HepG2 (cell line): ENCODE results near the gene ST8SIA2. TPM values are rescaled to one million over a fixed set of nuclear protein-coding genes. Genes with fewer than 3 reads are reported as not detected.

Experiments
- ATAC-seq: fragments of 200-7000 bp; cut with Tn5 transposase; 3 replicates; pipeline ENCODE4 v1.9.1; 2020; ENCODE audit warnings: mild to moderate bottlenecking, moderate library complexity
- BruUV-seq: library from RNA; stranded (reverse); fragments of 400-500 nt; replicated peaks from 2 replicates; lab custom pipeline; 2021; lab: Mats Ljungman, UMichigan
- CTCF ChIA-PET: fragments of 300-600 bp; formaldehyde crosslinking; extraction: SDS; loops from one replicate; lab custom pipeline; 2021; ENCODE audit warnings: low total read pairs, inconsistent platforms, low intra/inter-chr PET ratio; lab: Yijun Ruan, JAX
- POLR2A ChIA-PET: fragments of 350-600 bp; sonication (Branson Sonifier 250); formaldehyde crosslinking; loops from one replicate; lab custom pipeline; 2020; ENCODE audit warnings: antibody characterized with exemption, inconsistent platforms; lab: Yijun Ruan, JAX
- DNase-seq: peaks from one replicate; pipeline ENCODE4 v3.0.0-alpha.2; 2015; ENCODE audit warnings: low spot score
- FAIRE-seq: peaks from 3 replicates; lab custom pipeline; 2011; peaks lifted over from hg19 to GRCh38; lab: Jason Lieb, UNC
- H2AFZ ChIP-seq: one replicate; pipeline ENCODE4 v1.6.1; 2011; ENCODE audit warnings: low read length, inconsistent platforms
- H3K27ac ChIP-seq: fragments of 300-600 bp; 3 replicates; pipeline ENCODE4 v1.8.0; 2011; ENCODE audit warnings: mixed run types, mild to moderate bottlenecking, mixed read lengths, low read length, inconsistent platforms; ENCODE audit not compliant: insufficient read depth; ENCODE audit errors: extremely low read length
- H3K27me3 ChIP-seq, 2 experiments: fragments of 200-600 bp in 1 of 2; 2 replicates in 1 of 2; 3 replicates in 1 of 2; pipeline versions ENCODE4 v1.6.0 to v1.8.0; 2011; ENCODE audit warnings: low read length in 2 of 2, mild to moderate bottlenecking in 2 of 2, moderate library complexity in 2 of 2, inconsistent platforms in 1 of 2; ENCODE audit not compliant: insufficient read depth in 2 of 2, control insufficient read depth in 1 of 2
- H3K36me3 ChIP-seq, 2 experiments: fragments of 200-600 bp in 1 of 2; replicated peaks in 1 of 2; 2 replicates in 1 of 2; 3 replicates in 1 of 2; pipeline versions ENCODE4 v1.5.1 to v1.8.0; 2011; ENCODE audit warnings: low read length in 2 of 2, inconsistent platforms in 1 of 2; ENCODE audit not compliant: insufficient read depth in 2 of 2, control insufficient read depth in 1 of 2
- H3K4me1 ChIP-seq: 2 replicates; pipeline ENCODE4 v1.5.1; 2012; ENCODE audit warnings: low read length, inconsistent platforms; ENCODE audit not compliant: insufficient read depth
- H3K4me2 ChIP-seq: 2 replicates; pipeline ENCODE4 v1.6.0; 2011; ENCODE audit warnings: low read depth, low read length, inconsistent platforms
- H3K4me3 ChIP-seq, 3 experiments: fragments of 200-600 bp in 1 of 3; sonication (generic), shearing (Covaris generic) in 1 of 3; replicated peaks in 1 of 3; 2 replicates each; pipeline ENCODE4 v1.5.1; 2011 to 2016; ENCODE audit warnings: low read length in 3 of 3, inconsistent platforms in 2 of 3, low read depth in 2 of 3, mild to moderate bottlenecking in 2 of 3, control low read depth in 1 of 3, mixed read lengths in 1 of 3; ENCODE audit not compliant: insufficient read depth in 1 of 3
- H3K79me2 ChIP-seq: one replicate; pipeline ENCODE4 v1.6.1; 2011; ENCODE audit warnings: low read length, inconsistent platforms; ENCODE audit not compliant: insufficient read depth
- H3K9ac ChIP-seq: 2 replicates; pipeline ENCODE4 v1.6.0; 2011; ENCODE audit warnings: mild to moderate bottlenecking, low read depth, low read length, inconsistent platforms; ENCODE audit not compliant: insufficient read depth
- H3K9me3 ChIP-seq: 2 replicates; pipeline ENCODE4 v1.5.1; 2012; ENCODE audit warnings: mild to moderate bottlenecking, low read length
- H4K20me1 ChIP-seq: 2 replicates; pipeline ENCODE4 v1.6.0; 2011; ENCODE audit warnings: inconsistent platforms, mild to moderate bottlenecking, low read length, moderate library complexity; ENCODE audit not compliant: insufficient read depth
- FUBP1 ChIP-seq: sonication (generic); formaldehyde crosslinking; IDR thresholded peaks from 2 replicates; pipeline ENCODE4 v1.5.1; 2020; ENCODE audit warnings: missing genetic modification reagents, mild to moderate bottlenecking, borderline replicate concordance
- HMGXB3 ChIP-seq: sonication (generic); formaldehyde crosslinking; IDR thresholded peaks from 2 replicates; pipeline ENCODE4 v1.4.0; 2020; ENCODE audit warnings: missing genetic modification reagents, borderline replicate concordance
- HNRNPH1 ChIP-seq: fragments of 200-400 bp; formaldehyde crosslinking; optimal IDR thresholded peaks from 2 replicates; pipeline ENCODE3; 2017; ENCODE audit warnings: mild to moderate bottlenecking, low read depth, low read length
- HOXA9 ChIP-seq: sonication (generic); formaldehyde crosslinking; IDR thresholded peaks from 2 replicates; pipeline ENCODE4 v1.8.1; 2022; ENCODE audit warnings: missing genetic modification reagents, mild to moderate bottlenecking, moderate library complexity, borderline replicate concordance
- KDM2A ChIP-seq: sonication (generic); formaldehyde crosslinking; IDR thresholded peaks from 2 replicates; pipeline ENCODE4 v1.4.0; 2020; ENCODE audit warnings: low read depth, missing genetic modification reagents, borderline replicate concordance
- SALL2 ChIP-seq: sonication (generic); formaldehyde crosslinking; IDR thresholded peaks from 2 replicates; pipeline ENCODE4 v1.8.1; 2023; ENCODE audit warnings: mild to moderate bottlenecking, missing genetic modification reagents, inconsistent platforms
- ZNF598 ChIP-seq: sonication (generic); formaldehyde crosslinking; IDR thresholded peaks from 2 replicates; pipeline ENCODE4 v1.5.1; 2020; ENCODE audit warnings: mild to moderate bottlenecking, missing genetic modification reagents, borderline replicate concordance
- ZNF672 ChIP-seq: sonication (generic); formaldehyde crosslinking; IDR thresholded peaks from 2 replicates; pipeline ENCODE4 v1.8.1; 2022; ENCODE audit warnings: missing genetic modification reagents
- WGBS: methylation state at CpG from one replicate; pipeline ENCODE4 v1.1.6; 2017; ENCODE audit warnings: low lambda C conversion rate; 5-methylcytosine and 5-hydroxymethylcytosine counted together
- in situ Hi-C: cut with HindIII; loops from 2 replicates; pipeline ENCODE4 v1.10.0; 2017; ENCODE audit warnings: low pct_unique_long_range_greater_than_20kb; ENCODE audit not compliant: extremely low pct_ligation_motif_present
- intact Hi-C: fragments of 100-400 bp; cut with micrococcal nuclease; formaldehyde crosslinking; loops from one replicate; pipeline ENCODE4 v1.10.0; 2022; ENCODE audit not compliant: unreplicated experiment
- polyA plus RNA-seq, 8 experiments: library from polyadenylated mRNA; depleted of rRNA in 3 of 8; stranded (reverse) in 7 of 8; unstranded in 1 of 8; fragments of >200 nt; fragmentation: Illumina TruSeq in 4 of 8; extraction: Trizol in 4 of 8; gene quantifications; 2 replicates each; pipeline versions ENCODE4 v1.2.1 to v1.2.3, GENCODE V29; 2011 to 2016; ENCODE audit warnings: low read depth in 4 of 8, missing spikeins in 1 of 8, mixed read lengths in 1 of 8; ENCODE audit not compliant: insufficient read depth in 1 of 8
- total RNA-seq, 5 experiments: library from RNA; depleted of rRNA; stranded (reverse); fragments of >200 nt; fragmentation: Illumina TruSeq; extraction: Trizol; gene quantifications; 2 replicates each; pipeline ENCODE4 v1.2.3, GENCODE V29; 2016; ENCODE audit warnings: low read depth in 1 of 5

The ST8SIA2 gene
- total and polyA plus RNA-seq, 2 of the 13 experiments (the other 11 are each of a cell fraction or from before 2014, with no cell fraction given) = not detected

DNA sequence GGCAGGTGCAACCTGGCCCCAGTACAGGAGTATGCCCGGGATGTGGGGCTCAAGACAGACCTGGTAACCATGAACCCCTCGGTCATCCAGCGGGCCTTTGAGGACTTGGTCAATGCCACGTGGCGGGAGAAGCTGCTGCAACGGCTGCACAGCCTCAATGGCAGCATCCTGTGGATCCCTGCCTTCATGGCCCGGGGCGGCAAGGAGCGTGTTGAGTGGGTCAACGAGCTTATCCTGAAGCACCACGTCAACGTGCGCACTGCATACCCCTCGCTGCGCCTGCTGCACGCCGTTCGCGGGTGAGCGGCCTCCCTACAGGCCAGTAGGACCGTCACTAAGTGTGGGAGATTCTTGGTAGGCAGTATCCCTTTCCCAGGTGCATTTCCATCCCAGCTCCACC lies 51.0 kb downstream of the ST8SIA2 start:
- no peak for ATAC-seq
- Histone ChIP-seq H3K27ac (no peak overlapping the region), H4K20me1 (no peaks in the 10 kb centered on the region), H3K79me2 (no peaks in the 10 kb centered on the region), H3K36me3 (no peaks in the 10 kb centered on the region), H3K27me3 (peaks cover 0 to 4% of the 10 kb centered on the region in 2 experiments; a peak in 2 of 5 replicates), H3K4me1 (no peaks in the 10 kb centered on the region), H3K4me3 (no peak overlapping the region), H3K4me2 (no peak overlapping the region), H3K9me3 (no peaks in the 10 kb centered on the region), H2AFZ (no peak overlapping the region), H3K9ac (no peak overlapping the region)
- BruUV-seq = no TSS peak
- POLR2A ChIA-PET = no interaction called here
- no peak for DNase-seq
- 10% methylated on average over 4 of the region's 21 CpGs for WGBS
- intact Hi-C loops = no loop called here
- in situ Hi-C loops = no loop called here
- CTCF ChIA-PET = no interaction called here
- FAIRE-seq = no peak
- no peak for TF ChIP-seq HNRNPH1
- TF ChIP-seq SALL2 (CRISPR knock-in tag) = no peak
- no peak for TF ChIP-seq ZNF672 (CRISPR knock-in tag)
- no peak for TF ChIP-seq HOXA9 (CRISPR knock-in tag)
- no peak for TF ChIP-seq ZNF598 (CRISPR knock-in tag)
- TF ChIP-seq, all 625 proteins: peak for 0

DNA sequence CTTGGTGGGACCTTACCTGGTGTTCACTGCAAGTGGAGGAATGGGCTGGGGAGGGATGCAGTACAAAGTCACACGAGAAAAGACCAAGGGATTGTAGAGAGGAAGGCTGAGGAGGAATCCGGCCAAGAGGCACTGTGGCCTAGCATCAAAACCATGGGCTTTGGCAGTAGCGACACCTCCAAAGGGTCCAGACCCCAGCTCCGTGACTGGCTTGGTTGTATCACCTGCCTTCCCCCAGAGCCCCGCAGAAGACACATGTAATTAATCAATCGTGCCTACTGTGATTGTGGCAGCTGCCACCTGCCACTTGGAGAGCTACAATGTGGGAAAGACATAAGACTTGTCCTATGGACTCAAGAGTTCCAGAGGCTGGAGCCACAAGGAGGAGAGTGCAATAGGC lies 54.7 kb downstream of the ST8SIA2 start:
- no peak overlapping the region for H3K9ac ChIP-seq
- CTCF ChIA-PET = no interaction called here
- no TSS peak for BruUV-seq
- POLR2A ChIA-PET = no interaction called here
- intact Hi-C loops = no loop called here
- H3K27me3 ChIP-seq = peaks cover 0 to 5% of the 10 kb centered on the region in 2 experiments; a peak in 2 of 5 replicates
- H3K4me1 ChIP-seq = no peaks in the 10 kb centered on the region
- ATAC-seq = no peak
- 0% methylated on average over 3 of the region's 6 CpGs for WGBS
- H3K4me2 ChIP-seq = no peak overlapping the region
- no peaks in the 10 kb centered on the region for H4K20me1 ChIP-seq
- H3K36me3 ChIP-seq = no peaks in the 10 kb centered on the region
- in situ Hi-C loops = no loop called here
- no peak for FAIRE-seq
- no peaks in the 10 kb centered on the region for H3K79me2 ChIP-seq
- no peak for DNase-seq
- no peak overlapping the region for H3K27ac ChIP-seq
- TF ChIP-seq HMGXB3 (CRISPR knock-in tag) (no peak), KDM2A (CRISPR knock-in tag) (no peak), FUBP1 (CRISPR knock-in tag) (no peak)
- H3K9me3 ChIP-seq = no peaks in the 10 kb centered on the region
- H3K4me3 ChIP-seq = no peak overlapping the region
- H2AFZ ChIP-seq = no peak overlapping the region
